Uterus (tissue), 2 donors: Measurements from ENCODE around the gene TEX14.

Source experiments
- POLR2A ChIP-seq, 2 donors: fragments of 450-650 bp; IDR thresholded peaks; one replicate each; pipeline ENCODE4 v1.6.1; 2016; ENCODE audit warnings: antibody characterized with exemption in 2 of 2, mild to moderate bottlenecking in 1 of 2, moderate library complexity in 1 of 2
- TF ChIP-seq, protein P1 (sequence below), 4 experiments: fragments of 200-600 bp in 2 of 4; fragments of 450-650 bp in 2 of 4; sonication (generic) in 2 of 4; IDR thresholded peaks; one replicate each; pipeline ENCODE4 v1.5.1; 2016 to 2019; ENCODE audit warnings: antibody characterized with exemption in 4 of 4, mild to moderate bottlenecking in 2 of 4, moderate library complexity in 1 of 4

DNA sequence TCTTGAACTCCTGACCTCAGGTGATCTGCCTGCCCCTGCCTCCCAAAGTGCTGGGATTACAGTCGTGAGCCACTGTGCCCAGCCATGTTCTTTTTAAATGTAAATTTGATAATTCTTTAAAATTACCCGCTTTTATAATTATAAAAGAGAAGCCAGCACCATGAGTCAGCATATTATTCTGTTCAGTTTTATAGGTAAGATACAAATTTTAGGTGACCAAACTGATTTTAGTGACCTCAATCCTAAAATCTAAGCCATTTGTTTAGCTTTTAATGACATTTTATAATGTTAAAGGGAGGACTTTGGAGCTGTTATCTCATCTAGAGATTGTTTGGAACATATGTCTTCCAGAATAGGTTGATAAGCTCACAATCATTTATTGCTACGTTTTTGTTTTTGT is 43.0 kb upstream of the TEX14 start:
- no peak for TF ChIP-seq POLR2A (IDR thresholded peaks at IDR 0.05)
- TF ChIP-seq, protein P1, sequence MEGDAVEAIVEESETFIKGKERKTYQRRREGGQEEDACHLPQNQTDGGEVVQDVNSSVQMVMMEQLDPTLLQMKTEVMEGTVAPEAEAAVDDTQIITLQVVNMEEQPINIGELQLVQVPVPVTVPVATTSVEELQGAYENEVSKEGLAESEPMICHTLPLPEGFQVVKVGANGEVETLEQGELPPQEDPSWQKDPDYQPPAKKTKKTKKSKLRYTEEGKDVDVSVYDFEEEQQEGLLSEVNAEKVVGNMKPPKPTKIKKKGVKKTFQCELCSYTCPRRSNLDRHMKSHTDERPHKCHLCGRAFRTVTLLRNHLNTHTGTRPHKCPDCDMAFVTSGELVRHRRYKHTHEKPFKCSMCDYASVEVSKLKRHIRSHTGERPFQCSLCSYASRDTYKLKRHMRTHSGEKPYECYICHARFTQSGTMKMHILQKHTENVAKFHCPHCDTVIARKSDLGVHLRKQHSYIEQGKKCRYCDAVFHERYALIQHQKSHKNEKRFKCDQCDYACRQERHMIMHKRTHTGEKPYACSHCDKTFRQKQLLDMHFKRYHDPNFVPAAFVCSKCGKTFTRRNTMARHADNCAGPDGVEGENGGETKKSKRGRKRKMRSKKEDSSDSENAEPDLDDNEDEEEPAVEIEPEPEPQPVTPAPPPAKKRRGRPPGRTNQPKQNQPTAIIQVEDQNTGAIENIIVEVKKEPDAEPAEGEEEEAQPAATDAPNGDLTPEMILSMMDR (IDR thresholded peaks at IDR 0.05) = no peak
